ENCODE results near the gene ACCSL. TPM values are rescaled to one million over a fixed set of nuclear protein-coding genes. Genes with fewer than 3 reads are reported as not detected.

Gene ACCSL
- polyA plus RNA-seq (not detected in 3 replicates), polyA minus RNA-seq (not detected in 3 replicates)
- polyA plus RNA-seq (2011; ENCODE audit: low read depth): not detected
- not detected in 2 replicates for polyA plus RNA-seq (2011; cell fraction: cytosol; rRNA removed)
- not detected in 2 replicates for polyA plus RNA-seq (2011; cell fraction: nucleus; rRNA removed)
- polyA plus RNA-seq (2012; ENCODE audit: low replicate concordance): not detected in 2 replicates
- not detected for polyA minus RNA-seq (2011; cell fraction: cytosol; rRNA and poly(A)+ RNA removed)
- not detected in 2 replicates for polyA minus RNA-seq (2011; cell fraction: nucleus; rRNA and poly(A)+ RNA removed)

- Histone ChIP-seq H3K4me3 (ENCODE audit: control insufficient read depth in 2 of 3, extremely low read depth in 1 of 3, insufficient read depth in 2 of 3, low read depth in 1 of 3, low read length in 3 of 3) (no peak within 1 kb of the TSS), H3K9me1 (ENCODE audit: control insufficient read depth, extremely low read depth, insufficient read depth, low read length) (no peaks in the 10 kb centered on the region), H3K9me3 (ENCODE audit: control insufficient read depth, low read depth, low read length) (no peaks in the 10 kb centered on the region), H3K9ac (ENCODE audit: control insufficient read depth, extremely low read depth, insufficient read depth, low read length) (no peak within 1 kb of the TSS), H3K27ac (ENCODE audit: control insufficient read depth, insufficient read depth, low read length) (no peak within 1 kb of the TSS), H3K27me3 (ENCODE audit: control insufficient read depth, extremely low read depth, insufficient read depth, low read length) (peaks cover 4% of the 10 kb centered on the region), H3K79me2 (ENCODE audit: control insufficient read depth, insufficient read depth, low read length) (no peaks in the 10 kb centered on the region), H3K4me2 (ENCODE audit: control insufficient read depth, extremely low read depth, insufficient read depth, low read depth, low read length) (no peak within 1 kb of the TSS), H3K36me3 (ENCODE audit: control insufficient read depth in 2 of 2, extremely low read depth in 1 of 2, insufficient read depth in 2 of 2, low read length in 2 of 2) (no peaks in the 10 kb centered on the region), H2AFZ (ENCODE audit: control insufficient read depth, low read length) (no peak within 1 kb of the TSS), H4K20me1 (ENCODE audit: control insufficient read depth, extremely low read depth, insufficient read depth, low read length) (no peaks in the 10 kb centered on the region), H3K4me1 (ENCODE audit: control insufficient read depth, extremely low read depth, insufficient read depth, low read length) (no peaks in the 10 kb centered on the region)
- dilution Hi-C loops (cut with MboI; ENCODE audit: extremely low pct_ligation_motif_present, low sequenced_read_pairs): no loop called here
- FAIRE-seq: no peak
- no peak for DNase-seq (ENCODE audit: low read depth, low spot score)
- TF ChIP-seq CTCF (optimal IDR thresholded peaks at IDR 0.05 in 1 of 3, IDR thresholded peaks at IDR 0.05 in 1 of 3, conservative IDR thresholded peaks at IDR 0.05 in 1 of 3; ENCODE audit: extremely low read depth in 1 of 3, insufficient read depth in 2 of 3, low read length in 3 of 3) (no peak), EZH2 (IDR thresholded peaks at IDR 0.05; ENCODE audit: low read length) (no peak)
Measured at GRCh38 chr11:44047931-44048431, at the start of gene ACCSL. Gene ACCSL, plus strand, starts transcription at chr11:44047981. Its CDS starts 56 bp downstream, at chr11:44048037.

DNA sequence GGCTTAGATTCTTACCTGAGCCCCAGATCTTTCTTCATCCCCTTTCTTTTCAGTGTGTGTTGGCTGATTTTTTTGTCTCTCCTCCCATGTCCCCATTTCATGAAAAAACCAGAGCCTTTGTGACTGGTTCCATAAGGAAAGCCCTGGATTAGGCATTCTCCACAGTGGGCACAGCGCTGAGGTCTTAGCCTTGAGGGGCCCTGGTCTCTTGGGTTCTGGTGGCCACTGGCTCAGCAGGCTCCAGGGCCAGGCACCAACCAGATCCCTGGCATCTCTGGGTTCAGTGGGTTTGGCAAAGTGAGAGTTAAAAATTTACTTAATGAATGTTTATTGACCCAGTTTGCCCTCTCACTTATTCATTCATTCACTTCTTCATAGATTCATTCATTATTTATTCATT lies 49.5 kb upstream of the ACCSL start:
- Histone ChIP-seq H3K9me1 (ENCODE audit: control insufficient read depth, extremely low read depth, insufficient read depth, low read length) (no peaks in the 10 kb centered on the region), H3K9me3 (ENCODE audit: control insufficient read depth, low read depth, low read length) (no peaks in the 10 kb centered on the region), H4K20me1 (ENCODE audit: control insufficient read depth, extremely low read depth, insufficient read depth, low read length) (no peaks in the 10 kb centered on the region), H3K27ac (ENCODE audit: control insufficient read depth, insufficient read depth, low read length) (no peak overlapping the region), H3K4me1 (ENCODE audit: control insufficient read depth, extremely low read depth, insufficient read depth, low read length) (no peaks in the 10 kb centered on the region), H3K79me2 (ENCODE audit: control insufficient read depth, insufficient read depth, low read length) (no peaks in the 10 kb centered on the region), H2AFZ (ENCODE audit: control insufficient read depth, low read length) (no peak overlapping the region), H3K36me3 (ENCODE audit: control insufficient read depth in 2 of 2, extremely low read depth in 1 of 2, insufficient read depth in 2 of 2, low read length in 2 of 2) (no peaks in the 10 kb centered on the region), H3K4me3 (ENCODE audit: control insufficient read depth in 2 of 3, extremely low read depth in 1 of 3, insufficient read depth in 2 of 3, low read depth in 1 of 3, low read length in 3 of 3) (no peak overlapping the region), H3K9ac (ENCODE audit: control insufficient read depth, extremely low read depth, insufficient read depth, low read length) (no peak overlapping the region), H3K27me3 (ENCODE audit: control insufficient read depth, extremely low read depth, insufficient read depth, low read length) (peaks cover 10% of the 10 kb centered on the region), H3K4me2 (ENCODE audit: control insufficient read depth, extremely low read depth, insufficient read depth, low read depth, low read length) (no peak overlapping the region)
- FAIRE-seq (no peak), DNase-seq (ENCODE audit: low read depth, low spot score) (no peak)
- dilution Hi-C loops (cut with MboI; ENCODE audit: extremely low pct_ligation_motif_present, low sequenced_read_pairs): no loop called here
- TF ChIP-seq CTCF (optimal IDR thresholded peaks at IDR 0.05 in 1 of 3, IDR thresholded peaks at IDR 0.05 in 1 of 3, conservative IDR thresholded peaks at IDR 0.05 in 1 of 3; ENCODE audit: extremely low read depth in 1 of 3, insufficient read depth in 2 of 3, low read length in 3 of 3) (no peak), EZH2 (IDR thresholded peaks at IDR 0.05; ENCODE audit: low read length) (no peak)
